BLaER1 (cell line): Measurements from ENCODE around the gene SORT1.

ENCODE experiments used
- H3K27ac ChIP-seq: shearing (Covaris generic); formaldehyde crosslinking; 2 replicates; pipeline ENCODE4 v1.8.1; 2022
- H3K27me3 ChIP-seq: shearing (Covaris generic); formaldehyde crosslinking; 2 replicates; pipeline ENCODE4 v1.8.1; 2022
- H3K36me3 ChIP-seq: shearing (Covaris generic); formaldehyde crosslinking; 2 replicates; pipeline ENCODE4 v1.8.1; 2022
- H3K4me1 ChIP-seq: shearing (Covaris generic); formaldehyde crosslinking; 2 replicates; pipeline ENCODE4 v1.8.1; 2022
- H3K4me2 ChIP-seq: shearing (Covaris generic); formaldehyde crosslinking; 2 replicates; pipeline ENCODE4 v1.8.1; 2022
- H3K4me3 ChIP-seq: shearing (Covaris generic); formaldehyde crosslinking; 2 replicates; pipeline ENCODE4 v1.8.1; 2022
- H3K9ac ChIP-seq: shearing (Covaris generic); formaldehyde crosslinking; 2 replicates; pipeline ENCODE4 v1.8.1; 2022
- H3K9me3 ChIP-seq: shearing (Covaris generic); formaldehyde crosslinking; 2 replicates; pipeline ENCODE4 v1.8.1; 2022
- H4K20me1 ChIP-seq: shearing (Covaris generic); formaldehyde crosslinking; 2 replicates; pipeline ENCODE4 v1.8.1; 2022
- Cebpa-rat ChIP-seq: shearing (Covaris generic); IDR thresholded peaks from 2 replicates; pipeline ENCODE4 v1.8.1; 2022

SORT1 gene

DNA sequence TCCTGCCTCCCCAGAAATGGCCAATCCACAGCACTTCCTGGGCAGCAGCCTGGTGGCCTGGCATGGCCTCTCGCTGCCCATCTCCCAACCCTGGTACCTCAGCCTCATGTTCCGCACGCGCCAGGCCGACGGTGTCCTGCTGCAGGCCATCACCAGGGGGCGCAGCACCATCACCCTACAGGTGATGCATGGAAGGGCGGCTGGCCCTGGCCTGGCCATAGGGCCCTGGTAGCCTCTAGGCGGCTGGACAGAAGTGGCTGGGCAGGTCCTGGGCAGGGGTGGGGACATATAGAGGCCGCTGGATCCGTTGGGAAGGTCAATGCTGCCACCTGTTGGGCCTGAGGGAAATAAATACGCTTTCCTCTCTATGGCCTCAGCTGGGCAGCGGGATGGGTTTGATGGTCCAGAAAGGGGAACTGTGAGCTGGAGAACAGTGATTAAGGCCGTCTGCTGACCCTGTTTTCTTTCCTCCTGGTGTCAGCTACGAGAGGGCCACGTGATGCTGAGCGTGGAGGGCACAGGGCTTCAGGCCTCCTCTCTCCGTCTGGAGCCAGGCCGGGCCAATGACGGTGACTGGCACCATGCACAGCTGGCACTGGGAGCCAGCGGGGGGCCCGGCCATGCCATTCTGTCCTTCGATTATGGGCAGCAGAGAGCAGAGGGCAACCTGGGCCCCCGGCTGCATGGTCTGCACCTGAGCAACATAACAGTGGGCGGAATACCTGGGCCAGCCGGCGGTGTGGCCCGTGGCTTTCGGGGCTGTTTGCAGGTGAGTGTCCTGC, 133.9 kb downstream of the SORT1 start:
- no peak overlapping the region for H3K4me2 ChIP-seq
- peaks cover 14% of the 10 kb centered on the region for H3K4me1 ChIP-seq
- TF ChIP-seq Cebpa-rat = no peak
- no peaks in the 10 kb centered on the region for H3K9me3 ChIP-seq
- peaks cover 83% of the 10 kb centered on the region for H3K36me3 ChIP-seq
- H3K27ac ChIP-seq = no peak overlapping the region
- no peaks in the 10 kb centered on the region for H3K27me3 ChIP-seq
- no peak overlapping the region for H3K4me3 ChIP-seq
- H4K20me1 ChIP-seq = 0 out of 2 replicates have a peak, but pooled peaks cover under 1% of the 10 kb centered on the region
- H3K9ac ChIP-seq = no peak overlapping the region

DNA sequence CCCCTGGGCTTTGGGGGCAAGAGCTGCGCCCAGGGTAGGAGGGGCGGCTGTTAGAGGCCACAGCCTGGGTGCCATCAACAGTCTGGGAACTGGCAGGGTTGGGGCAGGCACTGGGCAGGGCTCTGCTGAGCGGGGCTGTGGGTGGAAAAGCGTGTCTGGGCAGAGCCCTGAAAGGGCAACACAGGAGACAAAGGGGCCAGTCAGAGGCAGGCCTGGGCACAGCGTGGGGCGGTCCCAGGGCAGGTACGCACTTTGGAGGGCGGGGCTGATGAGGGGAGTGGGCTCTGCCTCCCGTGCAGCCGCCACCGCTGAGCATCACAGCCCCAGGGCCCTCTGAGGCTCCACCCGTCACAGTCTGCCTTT, 134.5 kb downstream of the SORT1 start:
- Histone ChIP-seq H3K9ac (no peak overlapping the region), H3K4me1 (peaks cover 14% of the 10 kb centered on the region), H4K20me1 (0 out of 2 replicates have a peak, but pooled peaks cover 5% of the 10 kb centered on the region), H3K27me3 (no peaks in the 10 kb centered on the region), H3K9me3 (no peaks in the 10 kb centered on the region), H3K4me3 (no peak overlapping the region), H3K27ac (0 out of 2 replicates have a peak overlapping the region, but pooled peaks have one; percentile 18), H3K36me3 (peaks cover 83% of the 10 kb centered on the region), H3K4me2 (no peak overlapping the region)
- no peak for TF ChIP-seq Cebpa-rat

DNA sequence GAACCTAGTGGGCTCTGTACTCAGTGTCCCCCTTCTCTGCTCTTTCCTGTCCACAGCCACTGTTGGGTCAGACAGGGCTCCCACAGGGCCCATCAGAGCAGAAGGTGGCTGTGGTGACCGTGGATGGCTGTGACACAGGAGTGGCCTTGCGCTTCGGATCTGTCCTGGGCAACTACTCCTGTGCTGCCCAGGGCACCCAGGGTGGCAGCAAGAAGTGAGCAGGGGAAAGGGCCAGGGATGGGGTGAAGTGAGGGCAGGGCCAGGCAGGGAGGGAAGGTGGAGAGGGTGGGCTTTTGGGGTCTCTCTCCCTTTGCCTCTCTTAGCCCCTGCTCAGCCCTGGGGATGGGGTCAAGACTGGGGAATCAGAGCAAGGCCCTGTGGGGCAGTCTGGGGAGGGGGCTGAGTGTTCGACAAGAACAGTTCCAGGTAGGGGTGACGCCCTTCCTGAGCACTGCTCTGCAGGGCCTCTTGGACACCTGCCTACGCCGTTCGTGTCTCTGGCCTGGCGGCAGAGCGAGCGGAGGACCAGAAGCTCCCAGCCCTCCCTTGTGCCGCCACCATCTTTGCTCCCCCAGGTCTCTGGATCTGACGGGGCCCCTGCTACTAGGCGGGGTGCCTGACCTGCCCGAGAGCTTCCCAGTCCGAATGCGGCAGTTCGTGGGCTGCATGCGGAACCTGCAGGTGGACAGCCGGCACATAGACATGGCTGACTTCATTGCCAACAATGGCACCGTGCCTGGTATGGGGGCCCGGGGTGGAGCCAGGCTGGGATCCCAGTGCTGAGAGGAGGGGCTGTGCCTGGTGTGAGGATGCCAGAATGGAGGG, 135.3 kb downstream of the SORT1 start:
- no peak for TF ChIP-seq Cebpa-rat
- no peak overlapping the region for H3K4me3 ChIP-seq
- no peak overlapping the region for H3K4me2 ChIP-seq
- no peak overlapping the region for H3K27ac ChIP-seq
- H4K20me1 ChIP-seq = 0 out of 2 replicates have a peak, but pooled peaks cover 5% of the 10 kb centered on the region
- H3K36me3 ChIP-seq = peaks cover 79% of the 10 kb centered on the region
- H3K9ac ChIP-seq = no peak overlapping the region
- H3K9me3 ChIP-seq = no peaks in the 10 kb centered on the region
- H3K27me3 ChIP-seq = no peaks in the 10 kb centered on the region
- peaks cover 8% of the 10 kb centered on the region for H3K4me1 ChIP-seq

DNA sequence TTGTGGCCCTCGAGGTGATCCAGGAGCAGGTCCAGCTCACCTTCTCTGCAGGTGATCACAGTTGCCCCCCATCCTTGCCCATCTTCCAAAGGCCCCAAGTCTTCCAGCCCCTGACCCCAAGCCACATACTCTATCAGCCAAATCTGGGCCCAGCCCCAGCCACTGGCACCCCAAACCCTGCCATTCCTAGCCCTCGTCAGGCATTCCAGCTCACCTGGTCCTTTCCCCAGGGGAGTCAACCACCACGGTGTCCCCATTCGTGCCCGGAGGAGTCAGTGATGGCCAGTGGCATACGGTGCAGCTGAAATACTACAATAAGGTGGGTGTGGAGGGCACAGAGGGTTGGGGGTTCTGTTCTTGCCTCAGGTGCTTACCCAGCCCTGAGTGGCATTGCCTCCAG, 136.1 kb downstream of the SORT1 start:
- Histone ChIP-seq H3K27ac (no peak overlapping the region), H3K4me1 (no peaks in the 10 kb centered on the region), H3K4me3 (no peak overlapping the region), H3K27me3 (no peaks in the 10 kb centered on the region), H3K9ac (no peak overlapping the region), H3K4me2 (no peak overlapping the region), H3K36me3 (peaks cover 79% of the 10 kb centered on the region), H4K20me1 (0 out of 2 replicates have a peak, but pooled peaks cover 5% of the 10 kb centered on the region), H3K9me3 (no peaks in the 10 kb centered on the region)
- TF ChIP-seq Cebpa-rat = no peak

DNA sequence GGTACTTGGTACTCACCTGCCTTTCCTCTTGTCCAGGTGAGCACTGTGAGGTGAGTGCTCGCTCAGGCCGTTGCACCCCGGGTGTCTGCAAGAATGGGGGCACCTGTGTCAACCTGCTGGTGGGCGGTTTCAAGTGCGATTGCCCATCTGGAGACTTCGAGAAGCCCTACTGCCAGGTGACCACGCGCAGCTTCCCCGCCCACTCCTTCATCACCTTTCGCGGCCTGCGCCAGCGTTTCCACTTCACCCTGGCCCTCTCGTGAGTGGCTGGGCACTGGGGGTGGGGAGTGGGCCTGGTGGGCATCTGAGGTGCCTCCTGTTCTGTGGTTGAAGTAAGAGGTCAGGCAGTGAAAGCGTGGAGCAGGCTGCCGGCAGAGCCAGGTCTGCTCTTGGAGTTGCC, 136.7 kb downstream of the SORT1 start:
- H3K9ac ChIP-seq = no peak overlapping the region
- no peak overlapping the region for H3K4me3 ChIP-seq
- no peak for TF ChIP-seq Cebpa-rat

DNA sequence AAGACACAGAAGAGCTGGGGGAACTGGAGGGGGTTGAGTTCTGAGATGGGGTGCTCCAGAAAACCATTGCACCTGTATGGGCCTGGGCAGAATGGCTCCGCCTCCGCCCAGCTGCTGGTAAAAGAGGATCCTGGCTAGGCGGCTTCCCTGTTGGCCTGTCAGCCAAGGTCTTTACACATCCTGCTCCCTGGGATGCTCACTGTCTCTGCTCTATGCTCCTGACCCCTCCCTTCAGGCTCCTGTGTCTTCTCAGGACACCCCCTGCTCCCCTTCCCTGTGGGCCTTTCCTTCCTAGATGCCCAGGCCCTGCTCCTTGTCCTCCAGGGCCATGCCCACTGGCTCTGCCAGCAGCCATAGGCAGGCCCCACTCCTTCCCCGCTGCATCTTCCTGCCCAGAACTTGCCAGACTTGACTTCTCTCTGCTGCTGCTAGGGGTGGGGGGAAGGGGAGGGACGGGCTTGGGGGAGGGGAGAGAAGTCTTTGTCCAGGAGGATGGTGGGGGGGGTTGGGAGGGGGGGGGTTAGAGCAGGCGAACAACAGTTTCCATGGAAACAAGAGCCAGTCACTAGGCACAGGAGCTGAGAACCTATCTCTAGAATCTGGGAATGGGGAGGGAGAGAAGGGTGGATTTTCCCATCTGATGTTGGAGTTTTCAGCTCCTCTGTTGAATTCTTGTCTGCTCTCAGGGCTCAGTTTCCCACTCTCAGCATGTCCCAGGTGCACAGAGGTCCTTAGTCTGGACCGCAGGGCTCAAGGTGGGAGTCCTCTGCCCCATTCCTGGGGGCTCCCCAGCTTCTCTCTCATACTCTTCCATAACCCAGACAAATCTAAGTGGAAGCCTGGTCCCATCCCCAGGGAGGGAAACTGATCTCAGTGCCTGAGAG, 137.8 kb downstream of the SORT1 start:
- Histone ChIP-seq H3K4me2 (no peak overlapping the region), H4K20me1 (0 out of 2 replicates have a peak, but pooled peaks cover 5% of the 10 kb centered on the region), H3K27ac (no peak overlapping the region), H3K4me3 (no peak overlapping the region), H3K27me3 (no peaks in the 10 kb centered on the region), H3K9me3 (no peaks in the 10 kb centered on the region), H3K36me3 (peaks cover 66% of the 10 kb centered on the region), H3K9ac (no peak overlapping the region; the same call in 1 of the 2 replicates), H3K4me1 (peaks cover 13% of the 10 kb centered on the region)
- no peak for TF ChIP-seq Cebpa-rat

More for the DNA sequence above, 136.7 kb downstream of the SORT1 start:
- H4K20me1 ChIP-seq = 0 out of 2 replicates have a peak, but pooled peaks cover 5% of the 10 kb centered on the region
- H3K27me3 ChIP-seq = no peaks in the 10 kb centered on the region
- no peak overlapping the region for H3K27ac ChIP-seq
- peaks cover 77% of the 10 kb centered on the region for H3K36me3 ChIP-seq
- peaks cover 2% of the 10 kb centered on the region for H3K4me1 ChIP-seq
- H3K4me2 ChIP-seq = no peak overlapping the region
- no peaks in the 10 kb centered on the region for H3K9me3 ChIP-seq
